Upper lobe of left lung (tissue), 4 donors: ENCODE data around the gene JMJD1C.

Source experiments
- EP300 ChIP-seq, 4 donors: sonication (generic); formaldehyde crosslinking; IDR thresholded peaks; one replicate each; pipeline ENCODE4 v1.5.1; 2017; ENCODE audit warnings: antibody characterized with exemption in 4 of 4, control low read depth in 2 of 4
- POLR2A ChIP-seq, 4 donors: fragments of 450-650 bp; IDR thresholded peaks; one replicate each; pipeline ENCODE4 v1.5.1; 2016 to 2017; ENCODE audit warnings: antibody characterized with exemption in 4 of 4, mild to moderate bottlenecking in 2 of 4
- POLR2AphosphoS5 ChIP-seq, 2 donors: sonication (generic); formaldehyde crosslinking; IDR thresholded peaks; one replicate each; pipeline ENCODE4 v1.5.1; 2017; ENCODE audit warnings: antibody characterized with exemption in 2 of 2
- TF ChIP-seq, protein P1 (sequence below), 6 experiments: fragments of 450-650 bp in 4 of 6; fragments of 200-600 bp in 2 of 6; sonication (generic) in 2 of 6; IDR thresholded peaks; one replicate each; pipeline ENCODE4 v1.5.1; 2016 to 2019; ENCODE audit warnings: antibody characterized with exemption in 6 of 6

DNA sequence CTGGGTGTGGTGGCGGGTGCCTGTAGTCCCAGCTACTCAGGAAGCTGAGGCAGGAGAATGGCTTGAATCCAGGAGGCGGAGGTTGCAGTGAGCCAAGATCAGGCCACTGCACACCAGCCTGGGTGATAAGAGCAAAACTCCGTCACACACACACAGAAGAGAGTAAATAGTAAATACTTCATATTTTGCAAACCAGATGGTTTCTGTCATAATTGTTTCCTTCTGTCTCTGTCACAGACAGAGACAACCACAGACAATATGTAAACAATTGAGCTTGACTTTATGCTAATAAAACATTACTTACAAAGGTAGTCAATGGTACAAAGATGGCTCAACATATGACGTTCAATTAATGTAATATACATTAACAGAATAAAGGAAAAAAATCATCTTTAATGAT is 83.7 kb downstream of the JMJD1C start:
- TF ChIP-seq POLR2A (IDR thresholded peaks at IDR 0.05) = no peak
- TF ChIP-seq, protein P1, sequence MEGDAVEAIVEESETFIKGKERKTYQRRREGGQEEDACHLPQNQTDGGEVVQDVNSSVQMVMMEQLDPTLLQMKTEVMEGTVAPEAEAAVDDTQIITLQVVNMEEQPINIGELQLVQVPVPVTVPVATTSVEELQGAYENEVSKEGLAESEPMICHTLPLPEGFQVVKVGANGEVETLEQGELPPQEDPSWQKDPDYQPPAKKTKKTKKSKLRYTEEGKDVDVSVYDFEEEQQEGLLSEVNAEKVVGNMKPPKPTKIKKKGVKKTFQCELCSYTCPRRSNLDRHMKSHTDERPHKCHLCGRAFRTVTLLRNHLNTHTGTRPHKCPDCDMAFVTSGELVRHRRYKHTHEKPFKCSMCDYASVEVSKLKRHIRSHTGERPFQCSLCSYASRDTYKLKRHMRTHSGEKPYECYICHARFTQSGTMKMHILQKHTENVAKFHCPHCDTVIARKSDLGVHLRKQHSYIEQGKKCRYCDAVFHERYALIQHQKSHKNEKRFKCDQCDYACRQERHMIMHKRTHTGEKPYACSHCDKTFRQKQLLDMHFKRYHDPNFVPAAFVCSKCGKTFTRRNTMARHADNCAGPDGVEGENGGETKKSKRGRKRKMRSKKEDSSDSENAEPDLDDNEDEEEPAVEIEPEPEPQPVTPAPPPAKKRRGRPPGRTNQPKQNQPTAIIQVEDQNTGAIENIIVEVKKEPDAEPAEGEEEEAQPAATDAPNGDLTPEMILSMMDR (IDR thresholded peaks at IDR 0.05) = no peak
- no peak for TF ChIP-seq EP300 (IDR thresholded peaks at IDR 0.05)
- no peak for TF ChIP-seq POLR2AphosphoS5 (IDR thresholded peaks at IDR 0.05)
